Thyroid gland (tissue), 4 donors: Measurements from ENCODE around the gene REEP1. TPM values are rescaled to one million over a fixed set of nuclear protein-coding genes. Genes with fewer than 3 reads are reported as not detected.

Experiments used
- DNase-seq, 2 donors: peaks; one replicate each; pipeline ENCODE4 v3.0.0-alpha.2; 2019
- H3K27ac ChIP-seq, 3 donors: fragments of 200-600 bp; sonication (generic); 1 replicate in 2 of 3; 2 replicates in 1 of 3; pipeline ENCODE4 v1.5.1; 2016 to 2019; ENCODE audit warnings: mild to moderate bottlenecking in 1 of 3, moderate library complexity in 1 of 3
- H3K27me3 ChIP-seq: fragments of 200-600 bp; sonication (generic); one replicate; pipeline ENCODE4 v1.5.1; 2019
- H3K36me3 ChIP-seq, 2 donors: fragments of 200-600 bp; sonication (generic); one replicate each; pipeline ENCODE4 v1.5.1; 2016 to 2019
- H3K4me1 ChIP-seq, 2 donors: fragments of 200-600 bp; sonication (generic); one replicate each; pipeline ENCODE4 v1.5.1; 2017 to 2019
- H3K4me3 ChIP-seq, 3 donors: fragments of 200-600 bp; sonication (generic); replicated peaks in 1 of 3; 1 replicate in 2 of 3; 2 replicates in 1 of 3; pipeline ENCODE4 v1.5.1; 2016; ENCODE audit warnings: mild to moderate bottlenecking in 1 of 3
- H3K9me3 ChIP-seq: fragments of 200-600 bp; sonication (generic); one replicate; pipeline ENCODE4 v1.5.1; 2017
- POLR2A ChIP-seq, 2 donors: fragments of 450-650 bp; IDR thresholded peaks; one replicate each; pipeline ENCODE4 v1.6.1; 2017; ENCODE audit warnings: antibody characterized with exemption in 2 of 2, mild to moderate bottlenecking in 2 of 2, moderate library complexity in 1 of 2
- WGBS, 2 donors: methylation state at CpG; one replicate each; pipeline ENCODE4 v1.1.5; 2017; 5-methylcytosine and 5-hydroxymethylcytosine counted together
- intact Hi-C: fragments of 100-400 bp; cut with DNase I; formaldehyde crosslinking; loops from one replicate; pipeline ENCODE4 v1.15.1; 2023
- total RNA-seq, 4 donors: library from RNA; depleted of rRNA; stranded (reverse); fragments of >200 nt; gene quantifications; one replicate each; pipeline ENCODE4 v1.2.3, GENCODE V29; 2016
- TF ChIP-seq, protein P1 (sequence below), 6 experiments: fragments of 200-600 bp in 3 of 6; fragments of 450-650 bp in 3 of 6; sonication (generic) in 3 of 6; IDR thresholded peaks; one replicate each; pipeline ENCODE4 v1.5.1; 2016 to 2019; ENCODE audit warnings: antibody characterized with exemption in 6 of 6, mild to moderate bottlenecking in 2 of 6, inconsistent platforms in 1 of 6, moderate library complexity in 1 of 6

REEP1 gene
- total RNA-seq, 4 donors from 2014 or later = 2.5 to 7.1 (median 5.5) TPM

DNA sequence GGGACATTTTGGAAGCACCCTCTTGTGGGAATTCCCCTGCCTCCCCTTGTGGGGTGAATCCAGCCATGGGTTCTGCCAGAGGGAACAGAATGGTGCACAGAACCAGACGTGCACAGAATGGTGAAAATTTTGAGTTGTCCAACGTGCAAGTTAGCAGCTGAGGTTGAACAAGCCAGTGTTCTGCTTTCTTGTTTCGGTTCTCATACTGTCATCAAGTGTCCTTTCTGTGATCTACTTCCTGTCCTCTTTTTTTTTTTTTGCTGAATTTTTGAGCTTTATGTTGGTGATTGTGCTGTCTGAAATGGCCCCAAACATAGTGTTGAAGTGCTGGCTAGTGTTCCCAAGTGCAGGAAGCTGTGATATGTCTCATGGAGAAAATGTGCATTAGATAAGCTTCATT is 21.5 kb upstream of the REEP1 start:
- H3K36me3 ChIP-seq = no peaks in the 10 kb centered on the region
- H3K4me3 ChIP-seq = no peak overlapping the region
- H3K9me3 ChIP-seq = no peaks in the 10 kb centered on the region
- intact Hi-C loops = no loop called here
- no peak for TF ChIP-seq POLR2A (IDR thresholded peaks at IDR 0.05)
- TF ChIP-seq, protein P1, sequence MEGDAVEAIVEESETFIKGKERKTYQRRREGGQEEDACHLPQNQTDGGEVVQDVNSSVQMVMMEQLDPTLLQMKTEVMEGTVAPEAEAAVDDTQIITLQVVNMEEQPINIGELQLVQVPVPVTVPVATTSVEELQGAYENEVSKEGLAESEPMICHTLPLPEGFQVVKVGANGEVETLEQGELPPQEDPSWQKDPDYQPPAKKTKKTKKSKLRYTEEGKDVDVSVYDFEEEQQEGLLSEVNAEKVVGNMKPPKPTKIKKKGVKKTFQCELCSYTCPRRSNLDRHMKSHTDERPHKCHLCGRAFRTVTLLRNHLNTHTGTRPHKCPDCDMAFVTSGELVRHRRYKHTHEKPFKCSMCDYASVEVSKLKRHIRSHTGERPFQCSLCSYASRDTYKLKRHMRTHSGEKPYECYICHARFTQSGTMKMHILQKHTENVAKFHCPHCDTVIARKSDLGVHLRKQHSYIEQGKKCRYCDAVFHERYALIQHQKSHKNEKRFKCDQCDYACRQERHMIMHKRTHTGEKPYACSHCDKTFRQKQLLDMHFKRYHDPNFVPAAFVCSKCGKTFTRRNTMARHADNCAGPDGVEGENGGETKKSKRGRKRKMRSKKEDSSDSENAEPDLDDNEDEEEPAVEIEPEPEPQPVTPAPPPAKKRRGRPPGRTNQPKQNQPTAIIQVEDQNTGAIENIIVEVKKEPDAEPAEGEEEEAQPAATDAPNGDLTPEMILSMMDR (IDR thresholded peaks at IDR 0.05) = no peak
- H3K4me1 ChIP-seq = no peaks in the 10 kb centered on the region
- WGBS, 2 donors = 80 to 91% methylated on average over 3 of the region's 3 CpGs
- DNase-seq = no peak
- no peak overlapping the region for H3K27ac ChIP-seq
- H3K27me3 ChIP-seq = no peaks in the 10 kb centered on the region

DNA sequence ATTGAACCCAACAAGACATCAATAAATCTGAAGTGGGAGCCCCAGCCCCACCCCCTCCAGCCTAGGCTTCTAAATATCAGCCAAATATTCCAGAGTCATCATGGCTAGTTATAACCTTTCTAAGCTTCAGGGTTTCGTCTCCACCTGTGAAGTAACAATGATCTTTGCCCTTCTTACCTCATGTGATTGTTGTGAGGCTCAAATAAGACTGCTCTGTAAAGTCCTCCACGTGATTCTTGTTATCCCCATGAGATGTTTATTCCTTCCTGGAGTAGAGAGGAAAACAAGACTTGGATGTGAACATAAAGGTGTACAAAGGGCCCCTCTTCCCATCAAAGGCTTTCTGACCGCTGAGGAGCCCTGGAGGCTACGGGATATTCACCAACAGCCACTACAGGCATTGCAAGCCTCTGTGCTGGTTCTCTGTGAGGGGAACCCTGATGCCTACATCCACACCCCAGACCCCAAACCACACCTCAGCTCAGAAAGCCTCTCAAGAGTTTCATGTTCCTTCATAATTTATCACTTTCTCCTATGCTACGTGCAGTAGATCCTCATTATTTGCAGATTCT is 20.1 kb upstream of the REEP1 start:
- no peaks in the 10 kb centered on the region for H3K4me1 ChIP-seq
- intact Hi-C loops = no loop called here
- no peak overlapping the region for H3K4me3 ChIP-seq
- no peak for DNase-seq
- no peak overlapping the region for H3K27ac ChIP-seq
- H3K36me3 ChIP-seq = no peaks in the 10 kb centered on the region
- H3K27me3 ChIP-seq = no peaks in the 10 kb centered on the region
- WGBS, 2 donors = 71 to 88% methylated on average over 5 of the region's 5 CpGs
- TF ChIP-seq POLR2A (IDR thresholded peaks at IDR 0.05) = no peak
- TF ChIP-seq, protein P1 (IDR thresholded peaks at IDR 0.05) = no peak
- H3K9me3 ChIP-seq = no peaks in the 10 kb centered on the region

DNA sequence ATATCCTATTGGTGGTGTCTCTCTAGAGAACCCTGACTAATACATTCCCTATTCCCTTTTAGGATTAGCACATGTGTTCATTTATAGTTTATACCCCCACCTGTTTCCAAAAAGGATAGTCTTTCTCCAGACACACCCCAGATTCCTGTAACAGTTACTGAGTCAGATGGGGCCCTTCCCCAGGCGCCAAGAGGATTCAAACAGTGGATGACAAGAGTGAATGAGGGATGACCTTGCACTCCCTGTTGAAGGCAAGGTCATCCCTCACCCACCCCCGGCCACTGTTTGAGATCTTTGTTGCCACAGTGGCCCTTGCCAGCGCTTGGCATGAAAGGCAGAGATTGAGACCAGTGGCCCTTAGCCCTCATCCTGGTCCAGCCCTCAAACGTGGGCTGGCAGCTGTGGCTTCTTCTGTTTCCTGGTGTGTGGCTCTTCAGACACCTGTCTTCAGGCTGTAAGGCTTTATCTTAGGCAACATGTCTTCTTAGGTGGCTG is 15.3 kb upstream of the REEP1 start:
- 81 to 90% methylated on average over 4 of the region's 4 CpGs for WGBS, 2 donors
- intact Hi-C loops = no loop called here
- no peaks in the 10 kb centered on the region for H3K4me1 ChIP-seq
- H3K27me3 ChIP-seq = no peaks in the 10 kb centered on the region
- H3K4me3 ChIP-seq = no peak overlapping the region
- H3K9me3 ChIP-seq = no peaks in the 10 kb centered on the region
- no peak for DNase-seq
- no peaks in the 10 kb centered on the region for H3K36me3 ChIP-seq
- H3K27ac ChIP-seq = no peak overlapping the region
- TF ChIP-seq, protein P1 (IDR thresholded peaks at IDR 0.05) = no peak
- TF ChIP-seq POLR2A (IDR thresholded peaks at IDR 0.05) = no peak

GRCh38 chr2:86352137-86352726 is 14.8 kb upstream of the REEP1 start:
- H3K4me1 ChIP-seq = no peaks in the 10 kb centered on the region
- DNase-seq = no peak
- no peaks in the 10 kb centered on the region for H3K36me3 ChIP-seq
- 85 to 90% methylated on average over 7 to 8 of the region's 8 CpGs for WGBS, 2 donors
- TF ChIP-seq, protein P1 (IDR thresholded peaks at IDR 0.05) = no peak
- no peak for TF ChIP-seq POLR2A (IDR thresholded peaks at IDR 0.05)
- H3K4me3 ChIP-seq = no peak overlapping the region
- H3K27me3 ChIP-seq = no peaks in the 10 kb centered on the region
- intact Hi-C loops = no loop called here
- H3K27ac ChIP-seq = no peak overlapping the region
- H3K9me3 ChIP-seq = no peaks in the 10 kb centered on the region

DNA sequence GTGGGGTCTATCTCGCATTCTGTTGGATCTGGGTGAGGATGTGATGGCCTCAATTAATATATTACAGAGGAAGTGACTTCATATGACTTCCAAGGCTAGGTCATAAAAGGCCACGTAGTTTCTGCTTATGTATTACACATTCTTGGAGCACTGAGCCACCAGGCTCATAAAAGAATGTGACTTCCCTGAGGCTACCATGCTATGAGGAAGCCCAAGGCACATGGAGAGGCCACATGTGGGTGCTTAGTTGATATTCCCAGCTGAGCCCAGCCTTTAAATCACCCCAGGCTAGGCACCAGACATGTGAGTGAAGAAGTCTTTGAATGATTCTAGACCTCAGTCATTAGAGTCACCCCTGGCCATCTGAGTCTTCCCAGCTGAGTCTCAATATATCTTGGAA is 13.3 kb upstream of the REEP1 start:
- intact Hi-C loops = no loop called here
- Histone ChIP-seq H3K36me3 (no peaks in the 10 kb centered on the region), H3K9me3 (no peaks in the 10 kb centered on the region), H3K27me3 (no peaks in the 10 kb centered on the region), H3K4me3 (no peak overlapping the region), H3K27ac (no peak overlapping the region), H3K4me1 (no peaks in the 10 kb centered on the region)
- DNase-seq = no peak
- 86 to 88% methylated on average over 2 of the region's 2 CpGs for WGBS, 2 donors
- TF ChIP-seq, protein P1 (IDR thresholded peaks at IDR 0.05) = no peak
- no peak for TF ChIP-seq POLR2A (IDR thresholded peaks at IDR 0.05)
